HEK293 (cell line): Measurements from ENCODE around the gene IRF3.

Experiments used
- IKZF3 ChIP-seq: fragments of 450-650 bp; IDR thresholded peaks from 2 replicates; pipeline ENCODE4 v1.5.0; 2018; ENCODE audit warnings: missing biosample characterization, mild to moderate bottlenecking, missing genetic modification characterization, moderate library complexity
- ZEB2 ChIP-seq: fragments of 450-650 bp; formaldehyde crosslinking; IDR thresholded peaks from 2 replicates; pipeline ENCODE4 v1.5.1; 2016; ENCODE audit warnings: missing biosample characterization, missing genetic modification characterization
- ZNF248 ChIP-seq: fragments of 450-650 bp; formaldehyde crosslinking; IDR thresholded peaks from 2 replicates; pipeline ENCODE4 v1.5.1; 2017; ENCODE audit warnings: missing biosample characterization, missing genetic modification characterization
- ZNF776 ChIP-seq: fragments of 450-650 bp; formaldehyde crosslinking; IDR thresholded peaks from 2 replicates; pipeline ENCODE4 v1.5.0; 2017; ENCODE audit warnings: missing biosample characterization, missing genetic modification characterization, borderline replicate concordance

DNA sequence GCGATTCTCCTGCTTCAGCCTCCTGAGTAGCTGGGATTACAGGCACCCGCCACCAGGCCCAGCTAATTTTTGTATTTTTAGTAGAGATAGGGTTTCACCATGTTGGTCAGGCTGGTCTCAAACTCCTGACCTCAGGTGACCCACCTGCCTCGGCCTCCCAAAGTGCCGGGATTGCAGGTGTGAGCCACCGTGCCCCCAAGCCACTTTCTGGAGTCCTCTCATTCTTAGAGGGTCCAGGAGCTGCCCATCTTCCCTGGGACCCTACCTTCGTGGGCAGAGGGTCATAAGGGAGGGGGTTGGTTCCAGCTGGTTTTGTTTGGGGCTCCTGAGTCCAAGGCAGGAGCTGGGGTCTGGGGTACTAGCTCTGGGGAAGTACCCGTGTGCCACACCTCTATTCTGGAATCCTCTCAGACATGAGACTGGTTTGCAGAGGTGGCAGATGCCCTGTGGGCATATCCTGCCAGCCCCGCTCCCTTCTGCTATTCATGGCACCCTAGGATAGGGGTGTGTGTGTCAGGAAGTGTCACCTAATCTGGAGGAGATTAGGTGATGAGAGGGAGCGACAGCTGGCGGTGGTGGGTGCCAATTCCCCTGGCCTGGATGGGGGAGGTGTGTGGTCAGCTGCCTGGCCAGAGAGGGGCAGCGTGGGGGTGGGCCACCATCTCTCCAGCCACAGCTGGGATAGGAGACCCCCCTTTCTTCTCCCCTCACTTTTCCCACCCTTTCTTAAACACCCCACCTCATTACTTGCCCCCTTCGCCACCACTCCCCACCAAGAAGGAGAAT, 13.5 kb upstream of the IRF3 start:
- no peak for TF ChIP-seq ZNF776 (tag by site-specific recombination)
- TF ChIP-seq ZNF248, result no peak
- TF ChIP-seq ZEB2 (tag by site-specific recombination), result no peak
- no peak for TF ChIP-seq IKZF3 (tag by site-specific recombination)
